SU-DHL-6 (cell line): Measurements from ENCODE around the gene SP2.

Experiments used
- H2AFZ ChIP-seq: fragments of 200-600 bp; sonication (generic); 2 replicates; pipeline ENCODE4 v1.6.1; 2014; ENCODE audit warnings: low read depth, mild to moderate bottlenecking, moderate library complexity, mixed read lengths, antibody characterized with exemption, low read length; ENCODE audit not compliant: severe bottlenecking
- H3F3A ChIP-seq: fragments of 200-600 bp; shearing (Covaris generic); 2 replicates; pipeline ENCODE4 v1.6.0; 2016; ENCODE audit warnings: antibody characterized with exemption, mild to moderate bottlenecking; ENCODE audit not compliant: insufficient read depth
- H3K27ac ChIP-seq: fragments of 200-600 bp; sonication (generic); 2 replicates; pipeline ENCODE4 v1.5.1; 2016; ENCODE audit warnings: low read depth, mild to moderate bottlenecking, low read length, moderate library complexity, mixed read lengths
- H3K27me3 ChIP-seq: fragments of 200-600 bp; sonication (generic), shearing (Covaris generic); 2 replicates; pipeline ENCODE4 v1.6.0; 2014; ENCODE audit warnings: mild to moderate bottlenecking, low read length
- H3K36me3 ChIP-seq: fragments of 200-600 bp; sonication (generic); 2 replicates; pipeline ENCODE4 v1.6.1; 2014; ENCODE audit warnings: mild to moderate bottlenecking, low read length, mixed read lengths
- H3K4me2 ChIP-seq: fragments of 300-600, 200-600 bp; shearing (Covaris generic), sonication (generic); 2 replicates; pipeline ENCODE4 v1.6.0; 2014; ENCODE audit warnings: low read length, low read depth, mild to moderate bottlenecking; ENCODE audit not compliant: poor library complexity, severe bottlenecking
- H3K4me3 ChIP-seq: fragments of 200-600 bp; sonication (generic); 2 replicates; pipeline ENCODE4 v1.5.1; 2014; ENCODE audit warnings: antibody characterized with exemption, low read length, mild to moderate bottlenecking, mixed read lengths; ENCODE audit not compliant: insufficient read depth, poor library complexity, severe bottlenecking
- H3K79me2 ChIP-seq: fragments of 200-600 bp; sonication (generic); 2 replicates; pipeline ENCODE4 v1.6.1; 2014; ENCODE audit warnings: mild to moderate bottlenecking, low read length, moderate library complexity; ENCODE audit not compliant: insufficient read depth
- H3K9ac ChIP-seq: fragments of 200-600 bp; sonication (generic); 2 replicates; pipeline ENCODE4 v1.7.0; 2014; ENCODE audit warnings: mild to moderate bottlenecking, low read length
- H3K9me2 ChIP-seq: fragments of 200-600 bp; sonication (generic); replicated peaks from 2 replicates; pipeline ENCODE4 v1.6.1; 2014; ENCODE audit warnings: low read length; ENCODE audit not compliant: insufficient read depth
- H3K9me3 ChIP-seq: fragments of 200-600 bp; sonication (generic); 2 replicates; pipeline ENCODE4 v1.6.1; 2014; ENCODE audit warnings: low read length, mixed read lengths; ENCODE audit not compliant: insufficient read depth
- H4K20me1 ChIP-seq: fragments of 200-600 bp; sonication (generic); 2 replicates; pipeline ENCODE4 v1.6.1; 2014; ENCODE audit warnings: low read depth, mild to moderate bottlenecking, antibody characterized with exemption, low read length, moderate library complexity, mixed read lengths
- EZH2phosphoT487 ChIP-seq: fragments of 200-600 bp; sonication (generic), shearing (Covaris generic); conservative IDR thresholded peaks from 2 replicates; pipeline ENCODE4 v1.6.1; 2018; ENCODE audit warnings: mild to moderate bottlenecking, antibody characterized with exemption, low read length, moderate library complexity, mixed read lengths
- TF ChIP-seq, protein P1 (sequence below): fragments of 200-600 bp; sonication (generic); IDR thresholded peaks from one replicate; pipeline ENCODE4 v1.5.1; 2017; ENCODE audit warnings: antibody characterized with exemption, mild to moderate bottlenecking, low read length, moderate library complexity; ENCODE audit not compliant: insufficient read depth, poor library complexity, severe bottlenecking

Gene SP2

DNA sequence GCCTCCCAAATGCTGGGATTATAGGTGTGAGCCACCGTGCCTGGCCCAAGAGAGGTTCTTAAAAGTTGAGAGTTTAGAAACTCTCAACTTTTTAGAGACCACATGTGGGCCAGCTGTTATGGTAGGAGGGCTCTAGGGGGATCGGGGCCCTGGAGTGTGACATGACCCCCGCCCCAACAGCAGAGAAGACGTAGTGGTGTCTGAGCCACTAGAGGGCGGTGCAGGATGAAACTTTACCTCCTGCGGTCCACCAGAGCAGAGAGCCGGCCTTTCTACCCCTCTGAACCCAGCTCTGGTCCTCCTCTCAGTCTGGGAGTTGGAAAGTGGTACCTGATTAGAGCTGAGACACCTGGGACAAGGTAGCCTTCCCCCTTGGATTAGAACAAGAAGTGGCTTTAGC lies 82.3 kb downstream of the SP2 start:
- Histone ChIP-seq H3K9ac (no peak overlapping the region), H3K27ac (no peak overlapping the region), H3K36me3 (peaks cover 7% of the 10 kb centered on the region; the same call in 1 of the 2 replicates), H3F3A (0 out of 2 replicates have a peak, but pooled peaks cover 3% of the 10 kb centered on the region), H3K4me3 (no peak overlapping the region), H3K9me2 (no peaks in the 10 kb centered on the region), H3K4me2 (no peak overlapping the region), H3K27me3 (no peaks in the 10 kb centered on the region), H3K79me2 (no peaks in the 10 kb centered on the region), H2AFZ (no peak overlapping the region), H4K20me1 (no peaks in the 10 kb centered on the region), H3K9me3 (no peaks in the 10 kb centered on the region)
- TF ChIP-seq, protein P1, sequence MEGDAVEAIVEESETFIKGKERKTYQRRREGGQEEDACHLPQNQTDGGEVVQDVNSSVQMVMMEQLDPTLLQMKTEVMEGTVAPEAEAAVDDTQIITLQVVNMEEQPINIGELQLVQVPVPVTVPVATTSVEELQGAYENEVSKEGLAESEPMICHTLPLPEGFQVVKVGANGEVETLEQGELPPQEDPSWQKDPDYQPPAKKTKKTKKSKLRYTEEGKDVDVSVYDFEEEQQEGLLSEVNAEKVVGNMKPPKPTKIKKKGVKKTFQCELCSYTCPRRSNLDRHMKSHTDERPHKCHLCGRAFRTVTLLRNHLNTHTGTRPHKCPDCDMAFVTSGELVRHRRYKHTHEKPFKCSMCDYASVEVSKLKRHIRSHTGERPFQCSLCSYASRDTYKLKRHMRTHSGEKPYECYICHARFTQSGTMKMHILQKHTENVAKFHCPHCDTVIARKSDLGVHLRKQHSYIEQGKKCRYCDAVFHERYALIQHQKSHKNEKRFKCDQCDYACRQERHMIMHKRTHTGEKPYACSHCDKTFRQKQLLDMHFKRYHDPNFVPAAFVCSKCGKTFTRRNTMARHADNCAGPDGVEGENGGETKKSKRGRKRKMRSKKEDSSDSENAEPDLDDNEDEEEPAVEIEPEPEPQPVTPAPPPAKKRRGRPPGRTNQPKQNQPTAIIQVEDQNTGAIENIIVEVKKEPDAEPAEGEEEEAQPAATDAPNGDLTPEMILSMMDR: peak; percentile 52
- no peak for TF ChIP-seq EZH2phosphoT487
